Esophagus squamous epithelium (tissue), 5 donors: ENCODE results near the gene CUBN. TPM values are rescaled to one million over a fixed set of nuclear protein-coding genes. Genes with fewer than 3 reads are reported as not detected.

Experiments
- DNase-seq: peaks from one replicate; lab custom pipeline; 2025; lab: John Stamatoyannopoulos, UW
- H3K27ac ChIP-seq, 4 donors: fragments of 200-600 bp; sonication (generic); one replicate each; pipeline ENCODE4 v1.5.1; 2016 to 2019; ENCODE audit warnings: mild to moderate bottlenecking in 1 of 4
- H3K27me3 ChIP-seq, 4 donors: fragments of 200-600 bp; sonication (generic); 1 replicate in 3 of 4; 2 replicates in 1 of 4; pipeline versions ENCODE4 v1.5.1 to v1.6.0; 2017 to 2021; ENCODE audit warnings: antibody characterized with exemption in 1 of 4
- H3K36me3 ChIP-seq, 3 donors: fragments of 200-600 bp; sonication (generic); one replicate each; pipeline ENCODE4 v1.5.1; 2016 to 2019
- H3K4me1 ChIP-seq, 3 donors: fragments of 200-600 bp; sonication (generic); one replicate each; pipeline ENCODE4 v1.5.1; 2017 to 2019
- H3K4me3 ChIP-seq, 4 donors: fragments of 200-600 bp; sonication (generic); 1 replicate in 3 of 4; 2 replicates in 1 of 4; pipeline ENCODE4 v1.5.1; 2016 to 2019; ENCODE audit warnings: mild to moderate bottlenecking in 2 of 4, moderate library complexity in 1 of 4
- H3K9me3 ChIP-seq, 3 donors: fragments of 200-600 bp; sonication (generic); one replicate each; pipeline ENCODE4 v1.5.1; 2016 to 2019
- POLR2A ChIP-seq, 4 donors: fragments of 450-650 bp; IDR thresholded peaks; one replicate each; pipeline ENCODE4 v1.6.1; 2017; ENCODE audit warnings: antibody characterized with exemption in 4 of 4, mild to moderate bottlenecking in 4 of 4, moderate library complexity in 3 of 4
- WGBS, 2 donors: methylation state at CpG; one replicate each; pipeline ENCODE4 v1.1.5; 2018; 5-methylcytosine and 5-hydroxymethylcytosine counted together
- intact Hi-C: fragments of 100-400 bp; cut with DNase I; formaldehyde crosslinking; loops from one replicate; pipeline ENCODE4 v1.15.0; 2022
- total RNA-seq, 4 donors: library from RNA; depleted of rRNA; stranded (reverse); fragments of >200 nt; gene quantifications; one replicate each; pipeline ENCODE4 v1.1.0, GENCODE V29; 2016
- TF ChIP-seq, protein P1 (sequence below), 6 experiments: fragments of 450-650 bp in 4 of 6; fragments of 200-600 bp in 2 of 6; sonication (generic) in 2 of 6; IDR thresholded peaks; one replicate each; pipeline ENCODE4 v1.5.1; 2016 to 2019; ENCODE audit warnings: antibody characterized with exemption in 6 of 6, mild to moderate bottlenecking in 4 of 6, moderate library complexity in 4 of 6
- donor health status: DM: yes; HTN: yes; CAD: no.

Gene CUBN
- total RNA-seq, 4 donors from 2014 or later, result 0.15 to 0.83 (median 0.51) TPM

DNA sequence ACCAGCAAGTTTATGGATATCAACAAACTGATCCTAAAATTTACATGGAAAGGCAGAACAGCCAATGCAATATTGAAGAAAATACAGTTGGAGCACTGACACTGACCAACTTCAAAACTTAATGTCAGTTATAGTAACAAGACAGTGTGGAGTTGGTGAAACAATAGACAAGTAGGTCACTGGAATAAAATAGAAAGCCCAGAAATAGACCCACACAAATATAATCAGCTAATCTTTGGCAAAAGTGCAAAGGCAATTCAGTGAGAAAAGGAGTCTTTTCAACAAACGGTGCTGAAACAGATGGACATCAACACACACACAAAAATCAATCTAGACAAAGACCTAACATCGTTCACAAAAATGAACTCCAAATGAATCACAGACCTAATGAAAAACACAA lies 326.1 kb downstream of the CUBN start:
- intact Hi-C loops, result no loop called here
- peaks cover 0 to 5% (median 4%) of the 10 kb centered on the region in 3 donors for H3K4me1 ChIP-seq

DNA sequence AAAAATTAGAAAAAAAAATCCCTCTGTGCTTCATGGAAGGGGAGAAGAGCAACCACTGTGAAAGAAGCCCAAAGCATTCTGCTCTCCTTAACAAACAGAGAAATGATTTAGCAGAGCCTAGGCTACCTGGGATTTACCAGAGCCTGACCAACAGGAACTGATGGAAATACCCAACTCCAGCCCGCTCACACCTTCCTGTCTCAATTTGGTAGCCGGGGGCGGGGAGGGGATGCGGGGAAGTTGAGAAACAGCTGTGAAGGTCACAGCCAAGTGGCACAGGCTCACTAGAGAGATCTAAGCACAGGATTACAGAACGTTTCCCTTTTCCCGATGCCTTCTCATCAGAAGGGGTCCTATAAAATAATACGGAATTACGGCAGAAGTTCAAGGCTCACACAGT lies 330.0 kb downstream of the CUBN start:
- no peaks in the 10 kb centered on the region for H3K9me3 ChIP-seq
- no peak for DNase-seq
- 48 to 61% methylated on average over 8 of the region's 8 CpGs for WGBS, 2 donors
- intact Hi-C loops, result no loop called here
- no peaks in the 10 kb centered on the region for H3K27me3 ChIP-seq
- peaks cover 0 to 5% (median 4%) of the 10 kb centered on the region in 3 donors for H3K4me1 ChIP-seq
- no peaks in the 10 kb centered on the region for H3K36me3 ChIP-seq
- TF ChIP-seq POLR2A (IDR thresholded peaks at IDR 0.05), result no peak
- TF ChIP-seq, protein P1, sequence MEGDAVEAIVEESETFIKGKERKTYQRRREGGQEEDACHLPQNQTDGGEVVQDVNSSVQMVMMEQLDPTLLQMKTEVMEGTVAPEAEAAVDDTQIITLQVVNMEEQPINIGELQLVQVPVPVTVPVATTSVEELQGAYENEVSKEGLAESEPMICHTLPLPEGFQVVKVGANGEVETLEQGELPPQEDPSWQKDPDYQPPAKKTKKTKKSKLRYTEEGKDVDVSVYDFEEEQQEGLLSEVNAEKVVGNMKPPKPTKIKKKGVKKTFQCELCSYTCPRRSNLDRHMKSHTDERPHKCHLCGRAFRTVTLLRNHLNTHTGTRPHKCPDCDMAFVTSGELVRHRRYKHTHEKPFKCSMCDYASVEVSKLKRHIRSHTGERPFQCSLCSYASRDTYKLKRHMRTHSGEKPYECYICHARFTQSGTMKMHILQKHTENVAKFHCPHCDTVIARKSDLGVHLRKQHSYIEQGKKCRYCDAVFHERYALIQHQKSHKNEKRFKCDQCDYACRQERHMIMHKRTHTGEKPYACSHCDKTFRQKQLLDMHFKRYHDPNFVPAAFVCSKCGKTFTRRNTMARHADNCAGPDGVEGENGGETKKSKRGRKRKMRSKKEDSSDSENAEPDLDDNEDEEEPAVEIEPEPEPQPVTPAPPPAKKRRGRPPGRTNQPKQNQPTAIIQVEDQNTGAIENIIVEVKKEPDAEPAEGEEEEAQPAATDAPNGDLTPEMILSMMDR (IDR thresholded peaks at IDR 0.05), result no peak
- H3K27ac ChIP-seq, result no peak overlapping the region
- H3K4me3 ChIP-seq, result no peak overlapping the region

More for the DNA sequence above, 326.1 kb downstream of the CUBN start:
- peaks cover 0 to 4% (median 0%) of the 10 kb centered on the region in 3 donors for H3K36me3 ChIP-seq
- H3K9me3 ChIP-seq, result no peaks in the 10 kb centered on the region
- TF ChIP-seq, protein P1 (IDR thresholded peaks at IDR 0.05), result no peak
- TF ChIP-seq POLR2A (IDR thresholded peaks at IDR 0.05), result no peak
- WGBS, 2 donors, result 66 to 69% methylated on average over 2 of the region's 2 CpGs
- no peak overlapping the region for H3K4me3 ChIP-seq
- no peaks in the 10 kb centered on the region for H3K27me3 ChIP-seq
- no peak overlapping the region for H3K27ac ChIP-seq
- DNase-seq, result no peak

DNA sequence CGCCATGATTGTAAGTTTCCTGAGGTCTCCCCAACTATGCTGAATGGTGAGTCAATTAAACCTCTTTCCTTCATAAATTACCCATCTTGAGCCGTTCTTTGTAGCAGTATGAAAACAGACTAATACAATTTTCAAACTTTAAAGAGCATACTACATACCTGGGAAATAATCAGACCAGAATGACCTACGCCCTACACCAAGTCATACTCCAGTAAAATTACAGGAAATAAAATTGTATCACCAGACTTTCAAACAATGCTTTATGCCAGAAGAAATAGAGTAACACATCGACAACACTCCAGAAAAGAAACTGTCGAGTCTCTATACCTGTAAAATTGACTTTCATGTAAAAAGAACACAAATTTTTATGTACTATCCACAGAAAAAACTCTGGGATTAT lies 331.0 kb downstream of the CUBN start:
- no peaks in the 10 kb centered on the region for H3K9me3 ChIP-seq
- no peak for DNase-seq
- H3K36me3 ChIP-seq, result no peaks in the 10 kb centered on the region
- WGBS, 2 donors, result 85 to 96% methylated on average over 5 of the region's 5 CpGs
- no peak overlapping the region for H3K4me3 ChIP-seq
- intact Hi-C loops, result no loop called here
- H3K27ac ChIP-seq, result no peak overlapping the region
- no peaks in the 10 kb centered on the region for H3K27me3 ChIP-seq
- TF ChIP-seq POLR2A (IDR thresholded peaks at IDR 0.05), result no peak
- TF ChIP-seq, protein P1 (IDR thresholded peaks at IDR 0.05), result no peak
- H3K4me1 ChIP-seq, result peaks cover 0 to 4% (median 4%) of the 10 kb centered on the region in 3 donors

DNA sequence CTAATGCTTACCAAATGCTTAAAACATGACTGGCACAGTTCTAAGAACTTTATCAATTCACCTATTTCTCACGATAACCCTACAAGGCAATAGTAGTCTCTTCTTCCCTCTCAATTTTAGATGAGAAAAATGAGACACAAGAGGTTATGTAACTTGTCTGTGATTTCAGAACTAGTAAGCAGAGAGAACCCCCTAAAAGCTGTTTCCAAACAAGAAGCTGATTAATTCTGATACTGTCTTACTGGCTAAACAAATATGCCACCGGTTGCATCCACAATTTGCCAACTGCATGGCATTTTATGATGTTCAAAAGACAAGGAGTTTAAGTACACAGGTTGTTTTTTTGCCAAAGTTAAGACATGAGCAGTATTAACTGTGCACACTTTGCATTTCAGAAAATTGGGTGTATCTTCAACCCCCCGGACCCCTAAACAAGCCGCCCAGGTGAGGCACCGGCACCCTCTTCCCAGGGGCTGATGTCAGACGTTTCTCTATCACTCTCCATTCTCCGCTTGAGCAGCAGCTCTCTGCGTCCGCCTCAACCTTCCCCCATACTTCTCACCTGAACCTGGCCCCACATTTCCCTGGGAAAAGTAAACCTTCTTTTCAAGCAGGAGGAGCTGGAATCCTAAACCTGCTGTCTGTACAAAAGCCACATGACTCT lies 334.1 kb downstream of the CUBN start:
- intact Hi-C loops, result no loop called here
- Histone ChIP-seq H3K4me3 (no peak overlapping the region), H3K36me3 (no peaks in the 10 kb centered on the region), H3K27me3 (no peaks in the 10 kb centered on the region), H3K27ac (no peak overlapping the region), H3K4me1 (no peaks in the 10 kb centered on the region), H3K9me3 (no peaks in the 10 kb centered on the region)
- no peak for TF ChIP-seq POLR2A (IDR thresholded peaks at IDR 0.05)
- TF ChIP-seq, protein P1 (IDR thresholded peaks at IDR 0.05), result no peak
- WGBS, 2 donors, result 89 to 92% methylated on average over 9 of the region's 9 CpGs
- DNase-seq, result no peak

DNA sequence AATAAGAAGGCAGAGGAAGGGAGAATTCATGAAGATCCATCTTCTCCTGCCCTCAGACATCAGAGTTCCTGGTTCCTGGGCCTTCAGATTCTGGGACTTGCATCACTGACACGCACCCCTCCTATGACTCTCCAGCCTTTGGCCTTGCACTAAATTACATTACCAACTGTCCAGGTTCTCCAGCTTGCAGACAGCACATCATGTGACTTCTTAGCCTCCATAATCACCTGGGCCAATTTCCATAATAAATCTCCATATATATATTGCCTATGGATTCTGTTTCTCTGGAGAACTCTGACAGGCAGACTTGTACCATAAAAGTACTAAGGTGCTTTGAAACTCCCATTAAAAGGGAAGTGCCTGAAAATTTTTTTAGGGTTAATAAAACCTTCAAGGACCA lies 335.6 kb downstream of the CUBN start:
- TF ChIP-seq POLR2A (IDR thresholded peaks at IDR 0.05), result no peak
- Histone ChIP-seq H3K9me3 (no peaks in the 10 kb centered on the region), H3K4me1 (no peaks in the 10 kb centered on the region), H3K4me3 (no peak overlapping the region), H3K36me3 (no peaks in the 10 kb centered on the region), H3K27me3 (no peaks in the 10 kb centered on the region), H3K27ac (no peak overlapping the region)
- 95 to 100% methylated on average over 1 of the region's 1 CpG for WGBS, 2 donors
- DNase-seq, result no peak
- intact Hi-C loops, result no loop called here
